Panc1 (cell line): Measurements from ENCODE around the gene TRPM1. TPM values are rescaled to one million over a fixed set of nuclear protein-coding genes. Genes with fewer than 3 reads are reported as not detected.

Experiments
- ATAC-seq: fragments of 200-7000 bp; cut with Tn5 transposase; 2 replicates; pipeline ENCODE4 v1.9.1; 2020; ENCODE audit warnings: mild to moderate bottlenecking, moderate library complexity
- BruUV-seq: library from RNA; stranded (reverse); fragments of 400-500 nt; replicated peaks from 2 replicates; lab custom pipeline; 2021; lab: Mats Ljungman, UMichigan
- CTCF ChIA-PET: fragments of 300-600 bp; sonication (Branson Sonifier 250); formaldehyde crosslinking; loops from one replicate; lab custom pipeline; 2022; ENCODE audit warnings: antibody characterized with exemption; lab: Charles Lee
- POLR2A ChIA-PET: fragments of 300-600 bp; sonication (Branson Sonifier 250); formaldehyde crosslinking; loops from one replicate; lab custom pipeline; 2022; ENCODE audit warnings: antibody characterized with exemption; lab: Charles Lee
- DNase-seq: peaks from one replicate; pipeline ENCODE4 v3.0.0-alpha.2; 2010; ENCODE audit warnings: low read depth, low spot score
- H3K27ac ChIP-seq: 2 replicates; pipeline ENCODE4 v1.5.1; 2011; ENCODE audit warnings: mild to moderate bottlenecking, low read length, inconsistent platforms
- H3K27me3 ChIP-seq: fragments of 200-500 bp; sonication (Bioruptor generic); 2 replicates; pipeline ENCODE4 v1.6.0; 2014; ENCODE audit warnings: low read length, inconsistent platforms; ENCODE audit not compliant: control insufficient read depth, insufficient read depth
- H3K36me3 ChIP-seq: fragments of 200-500 bp; sonication (Bioruptor generic); 2 replicates; pipeline ENCODE4 v1.5.1; 2014; ENCODE audit warnings: inconsistent platforms, mild to moderate bottlenecking, low read length, moderate library complexity; ENCODE audit not compliant: control insufficient read depth, insufficient read depth
- H3K4me1 ChIP-seq: 2 replicates; pipeline ENCODE4 v1.5.1; 2011; ENCODE audit warnings: inconsistent platforms, mild to moderate bottlenecking, low read length, moderate library complexity; ENCODE audit not compliant: control insufficient read depth, insufficient read depth
- H3K4me3 ChIP-seq, 2 experiments: 2 replicates each; pipeline ENCODE4 v1.5.1; 2011 to 2012; ENCODE audit warnings: low read depth in 2 of 2, low read length in 2 of 2, mild to moderate bottlenecking in 2 of 2, inconsistent platforms in 1 of 2, moderate library complexity in 1 of 2
- H3K9me3 ChIP-seq: fragments of 200-500 bp; sonication (Bioruptor generic); 2 replicates; pipeline ENCODE4 v1.5.1; 2014; ENCODE audit warnings: low read depth, mild to moderate bottlenecking, inconsistent platforms, low read length, moderate library complexity; ENCODE audit not compliant: control insufficient read depth, insufficient read depth
- POLR2AphosphoS5 ChIP-seq: IDR thresholded peaks from 2 replicates; pipeline ENCODE4 v1.6.1; 2012; ENCODE audit warnings: mild to moderate bottlenecking, low read depth, low read length, moderate library complexity
- REST ChIP-seq, 2 experiments: IDR thresholded peaks; 2 replicates each; pipeline ENCODE4 v1.6.1; 2011 to 2012; ENCODE audit warnings: low read depth in 2 of 2, control low read depth in 1 of 2, low read length in 1 of 2, mild to moderate bottlenecking in 1 of 2, moderate library complexity in 1 of 2; ENCODE audit not compliant: insufficient read depth in 1 of 2
- SIN3A ChIP-seq: IDR thresholded peaks from 2 replicates; pipeline ENCODE4 v1.6.1; 2012; ENCODE audit warnings: low read depth, mild to moderate bottlenecking, low read length, moderate library complexity, borderline replicate concordance; ENCODE audit not compliant: insufficient read depth
- TCF7L2 ChIP-seq: IDR thresholded peaks from 2 replicates; pipeline ENCODE4 v1.6.1; 2011; ENCODE audit warnings: mild to moderate bottlenecking, low read depth, low read length, inconsistent platforms
- in situ Hi-C: cut with HindIII; loops from 2 replicates; pipeline ENCODE4 v1.10.0; 2016; ENCODE audit warnings: low sequenced_read_pairs, low pct_unique_long_range_greater_than_20kb
- intact Hi-C: fragments of 100-400 bp; cut with micrococcal nuclease; formaldehyde crosslinking; loops from one replicate; pipeline ENCODE4 v1.10.0; 2022; ENCODE audit not compliant: unreplicated experiment
- total RNA-seq: library from RNA; stranded (reverse); gene quantifications from one replicate; pipeline ENCODE4 v1.2.1, GENCODE V29; 2021; ENCODE audit not compliant: unreplicated experiment
- TF ChIP-seq, protein P1 (sequence below): fragments of 450-650 bp; IDR thresholded peaks from 2 replicates; pipeline ENCODE4 v1.5.1; 2017; ENCODE audit warnings: mild to moderate bottlenecking

Gene TRPM1
- total RNA-seq, 1 experiment from 2014 or later, result not detected

DNA sequence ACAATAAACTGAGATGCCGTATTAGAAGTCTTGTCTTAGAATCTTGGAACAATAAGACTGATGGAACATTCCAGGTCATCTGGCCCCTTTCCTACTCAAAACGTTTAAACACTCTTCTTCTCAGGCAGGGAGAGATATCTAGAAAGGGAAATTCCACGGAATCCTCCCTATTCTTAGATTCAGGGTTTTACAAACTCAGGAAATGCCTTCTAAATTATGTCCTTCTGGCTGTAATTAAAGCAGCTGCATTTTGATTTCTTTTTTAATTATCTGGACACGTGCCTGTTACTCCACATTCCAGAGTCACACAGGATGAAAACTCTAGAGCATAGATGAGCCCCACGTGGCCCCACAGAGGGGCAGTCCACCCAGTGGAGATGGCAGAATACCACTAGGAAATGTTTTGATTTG is 68.6 kb downstream of the TRPM1 start:
- in situ Hi-C loops, result no loop called here
- ChIA-PET POLR2A (no interaction called here), CTCF (no interaction called here)
- Histone ChIP-seq H3K4me1 (no peaks in the 10 kb centered on the region), H3K27me3 (no peaks in the 10 kb centered on the region), H3K27ac (no peak overlapping the region), H3K9me3 (no peaks in the 10 kb centered on the region), H3K36me3 (no peaks in the 10 kb centered on the region), H3K4me3 (no peak overlapping the region)
- TF ChIP-seq, protein P1, sequence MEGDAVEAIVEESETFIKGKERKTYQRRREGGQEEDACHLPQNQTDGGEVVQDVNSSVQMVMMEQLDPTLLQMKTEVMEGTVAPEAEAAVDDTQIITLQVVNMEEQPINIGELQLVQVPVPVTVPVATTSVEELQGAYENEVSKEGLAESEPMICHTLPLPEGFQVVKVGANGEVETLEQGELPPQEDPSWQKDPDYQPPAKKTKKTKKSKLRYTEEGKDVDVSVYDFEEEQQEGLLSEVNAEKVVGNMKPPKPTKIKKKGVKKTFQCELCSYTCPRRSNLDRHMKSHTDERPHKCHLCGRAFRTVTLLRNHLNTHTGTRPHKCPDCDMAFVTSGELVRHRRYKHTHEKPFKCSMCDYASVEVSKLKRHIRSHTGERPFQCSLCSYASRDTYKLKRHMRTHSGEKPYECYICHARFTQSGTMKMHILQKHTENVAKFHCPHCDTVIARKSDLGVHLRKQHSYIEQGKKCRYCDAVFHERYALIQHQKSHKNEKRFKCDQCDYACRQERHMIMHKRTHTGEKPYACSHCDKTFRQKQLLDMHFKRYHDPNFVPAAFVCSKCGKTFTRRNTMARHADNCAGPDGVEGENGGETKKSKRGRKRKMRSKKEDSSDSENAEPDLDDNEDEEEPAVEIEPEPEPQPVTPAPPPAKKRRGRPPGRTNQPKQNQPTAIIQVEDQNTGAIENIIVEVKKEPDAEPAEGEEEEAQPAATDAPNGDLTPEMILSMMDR, result no peak
- TF ChIP-seq REST (IDR thresholded peaks at IDR 0.05; ENCODE audit: insufficient read depth in 1 of 2, low read depth in 2 of 2, low read length in 1 of 2) (no peak), TCF7L2 (no peak), SIN3A (no peak), POLR2AphosphoS5 (no peak)
- DNase-seq (no peak), ATAC-seq (no peak)
- no TSS peak for BruUV-seq
- intact Hi-C loops, result no loop called here

DNA sequence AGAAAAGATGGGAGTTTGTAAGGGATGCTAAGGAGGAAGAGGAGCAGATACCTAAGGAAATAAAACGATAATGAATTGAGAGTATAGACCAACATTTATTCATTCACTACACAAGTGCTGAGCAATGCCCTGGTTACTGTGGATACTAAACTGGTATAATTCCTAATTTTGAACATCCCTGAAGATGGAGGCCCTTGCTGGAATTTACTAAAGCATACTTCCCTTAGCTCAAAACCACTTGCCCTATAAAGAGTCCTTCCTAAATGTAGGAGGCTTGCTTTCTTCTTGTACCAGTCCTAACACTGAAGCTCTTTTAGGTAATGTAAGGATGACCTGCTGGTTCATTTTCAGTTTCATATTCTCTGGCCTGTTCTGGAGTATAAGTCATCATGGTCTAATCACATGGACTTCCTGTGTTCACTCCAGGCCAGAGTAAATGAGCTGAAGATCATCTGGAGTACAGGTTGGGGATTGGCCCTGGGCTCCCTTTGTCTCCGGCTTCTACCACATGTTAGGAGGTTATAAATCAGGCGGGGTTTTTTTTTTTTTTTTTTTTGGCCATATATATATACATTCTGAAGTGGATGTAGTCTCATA is 70.0 kb downstream of the TRPM1 start:
- no TSS peak for BruUV-seq
- Histone ChIP-seq H3K9me3 (no peaks in the 10 kb centered on the region), H3K4me1 (no peaks in the 10 kb centered on the region), H3K36me3 (no peaks in the 10 kb centered on the region), H3K4me3 (no peak overlapping the region), H3K27ac (no peak overlapping the region), H3K27me3 (no peaks in the 10 kb centered on the region)
- ATAC-seq (no peak), DNase-seq (no peak)
- in situ Hi-C loops, result no loop called here
- POLR2A ChIA-PET, result interaction anchor here (0.6 kb wide), 1 partner anchor 63 kb away, joined by 11 read pairs; no protein-coding TSS in a partner anchor
- no peak for TF ChIP-seq POLR2AphosphoS5
- intact Hi-C loops, result no loop called here
- CTCF ChIA-PET, result no interaction called here

- Histone ChIP-seq H3K36me3 (no peaks in the 10 kb centered on the region), H3K27ac (no peak overlapping the region), H3K27me3 (no peaks in the 10 kb centered on the region), H3K4me3 (no peak overlapping the region), H3K9me3 (no peaks in the 10 kb centered on the region), H3K4me1 (peaks cover 3% of the 10 kb centered on the region)
- DNase-seq (no peak), ATAC-seq (no peak)
- ChIA-PET CTCF (no interaction called here), POLR2A (no interaction called here)
- TF ChIP-seq TCF7L2, result no peak
- TF ChIP-seq REST (IDR thresholded peaks at IDR 0.05; ENCODE audit: insufficient read depth in 1 of 2, low read depth in 2 of 2, low read length in 1 of 2), result no peak
- TF ChIP-seq POLR2AphosphoS5, result no peak
- no peak for TF ChIP-seq SIN3A
- TF ChIP-seq, protein P1, result no peak
- no TSS peak for BruUV-seq
- in situ Hi-C loops (no loop called here), intact Hi-C loops (no loop called here)
These were observed 73.5 kb downstream of the TRPM1 start for GRCh38 chr15:31027910-31028578.
